ENCODE measurements around the gene LHX3.

The LHX3 gene

GRCh38 chr9:136149853-136150252 lies 55.1 kb downstream of the LHX3 start:
- in situ Hi-C loops (cut with HindIII; ENCODE audit: low pct_ligation_motif_present, low sequenced_read_pairs): no loop called here
- H3K27ac ChIP-seq: no peak overlapping the region
- H3K27me3 ChIP-seq (replicated peaks): peaks cover 16% of the 10 kb centered on the region
- TF ChIP-seq CTCF (IDR thresholded peaks at IDR 0.05; ENCODE audit: low read depth, low read length, missing control alignments): no peak
- H3K36me3 ChIP-seq (replicated peaks): no peaks in the 10 kb centered on the region
- no peak overlapping the region for H3K4me3 ChIP-seq (ENCODE audit: low read depth, low read length)
- DNase-seq: no peak

- in situ Hi-C loops (cut with HindIII; ENCODE audit: low pct_ligation_motif_present, low sequenced_read_pairs): no loop called here
- H3K27me3 ChIP-seq (replicated peaks): peaks cover 16% of the 10 kb centered on the region
- no peak for DNase-seq
- H3K4me3 ChIP-seq (ENCODE audit: low read depth, low read length): no peak overlapping the region
- H3K27ac ChIP-seq: no peak overlapping the region
- H3K36me3 ChIP-seq (replicated peaks): no peaks in the 10 kb centered on the region
- no peak for TF ChIP-seq CTCF (IDR thresholded peaks at IDR 0.05; ENCODE audit: low read depth, low read length, missing control alignments)
Measured at GRCh38 chr9:136149337-136149736, 55.6 kb downstream of the LHX3 start.

- Histone ChIP-seq H3K27ac (no peak overlapping the region), H3K27me3 (replicated peaks) (peaks cover 16% of the 10 kb centered on the region), H3K36me3 (replicated peaks) (no peaks in the 10 kb centered on the region), H3K4me3 (ENCODE audit: low read depth, low read length) (no peak overlapping the region)
- in situ Hi-C loops (cut with HindIII; ENCODE audit: low pct_ligation_motif_present, low sequenced_read_pairs): no loop called here
- TF ChIP-seq CTCF (IDR thresholded peaks at IDR 0.05; ENCODE audit: low read depth, low read length, missing control alignments): no peak
- DNase-seq: no peak
Measured at GRCh38 chr9:136148766-136149165, 56.2 kb downstream of the LHX3 start.

- no peak for TF ChIP-seq CTCF (IDR thresholded peaks at IDR 0.05; ENCODE audit: low read depth, low read length, missing control alignments)
- no peak overlapping the region for H3K4me3 ChIP-seq (ENCODE audit: low read depth, low read length)
- H3K36me3 ChIP-seq (replicated peaks): no peaks in the 10 kb centered on the region
- H3K27me3 ChIP-seq (replicated peaks): peaks cover 17% of the 10 kb centered on the region
- no peak overlapping the region for H3K27ac ChIP-seq
- DNase-seq: no peak
- in situ Hi-C loops (cut with HindIII; ENCODE audit: low pct_ligation_motif_present, low sequenced_read_pairs): no loop called here
Measured at GRCh38 chr9:136147890-136148714, 56.8 kb downstream of the LHX3 start.

- in situ Hi-C loops (cut with HindIII; ENCODE audit: low pct_ligation_motif_present, low sequenced_read_pairs): no loop called here
- H3K27ac ChIP-seq: no peak overlapping the region
- no peak for TF ChIP-seq CTCF (IDR thresholded peaks at IDR 0.05; ENCODE audit: low read depth, low read length, missing control alignments)
- H3K4me3 ChIP-seq (ENCODE audit: low read depth, low read length): no peak overlapping the region
- no peaks in the 10 kb centered on the region for H3K36me3 ChIP-seq (replicated peaks)
- H3K27me3 ChIP-seq (replicated peaks): peaks cover 19% of the 10 kb centered on the region
- DNase-seq: no peak
Measured at GRCh38 chr9:136147038-136147889, 57.7 kb downstream of the LHX3 start.
